Vagina (tissue), 2 donors: Measurements from ENCODE around the gene FUNDC1. TPM values are rescaled to one million over a fixed set of nuclear protein-coding genes. Genes with fewer than 3 reads are reported as not detected.

Experiments
- DNase-seq, 2 donors: peaks; one replicate each; pipeline ENCODE4 v3.0.0-alpha.2; 2017; ENCODE audit errors: extremely low spot score in 2 of 2
- H3K27ac ChIP-seq: fragments of 200-600 bp; sonication (generic); one replicate; pipeline ENCODE4 v1.5.1; 2019
- H3K27me3 ChIP-seq: fragments of 200-600 bp; sonication (generic); one replicate; pipeline ENCODE4 v1.5.1; 2019
- H3K36me3 ChIP-seq, 2 donors: fragments of 200-600 bp; sonication (generic); one replicate each; pipeline ENCODE4 v1.5.1; 2017 to 2019
- H3K4me1 ChIP-seq: fragments of 200-600 bp; sonication (generic); one replicate; pipeline ENCODE4 v1.5.1; 2019
- H3K4me3 ChIP-seq, 2 donors: fragments of 200-600 bp; sonication (generic); 1 replicate in 1 of 2; 2 replicates in 1 of 2; pipeline ENCODE4 v1.5.1; 2016 to 2019
- H3K9me3 ChIP-seq: fragments of 200-600 bp; sonication (generic); one replicate; pipeline ENCODE4 v1.5.1; 2019
- POLR2A ChIP-seq, 2 donors: fragments of 450-650 bp; IDR thresholded peaks; one replicate each; pipeline ENCODE4 v1.6.1; 2017; ENCODE audit warnings: antibody characterized with exemption in 2 of 2, mild to moderate bottlenecking in 2 of 2, moderate library complexity in 2 of 2
- POLR2AphosphoS5 ChIP-seq, 2 donors: sonication (generic); formaldehyde crosslinking; IDR thresholded peaks; one replicate each; pipeline ENCODE4 v1.9.0; 2017; ENCODE audit warnings: antibody characterized with exemption in 2 of 2, mild to moderate bottlenecking in 2 of 2, low read depth in 1 of 2; ENCODE audit not compliant: insufficient read depth in 1 of 2
- intact Hi-C: fragments of 100-400 bp; cut with DNase I; formaldehyde crosslinking; loops from one replicate; pipeline ENCODE4 v1.15.1; 2023
- total RNA-seq: library from RNA; depleted of rRNA; stranded (reverse); fragments of >200 nt; gene quantifications from one replicate; pipeline ENCODE4 v1.2.3, GENCODE V29; 2016
- TF ChIP-seq, protein P1 (sequence below), 3 experiments: fragments of 450-650 bp in 2 of 3; fragments of 200-600 bp in 1 of 3; sonication (generic) in 1 of 3; IDR thresholded peaks; one replicate each; pipeline ENCODE4 v1.5.1; 2017 to 2019; ENCODE audit warnings: antibody characterized with exemption in 3 of 3, mild to moderate bottlenecking in 2 of 3, moderate library complexity in 2 of 3

The FUNDC1 gene
- total RNA-seq, 1 donor from 2014 or later, result 12.0 TPM

DNA sequence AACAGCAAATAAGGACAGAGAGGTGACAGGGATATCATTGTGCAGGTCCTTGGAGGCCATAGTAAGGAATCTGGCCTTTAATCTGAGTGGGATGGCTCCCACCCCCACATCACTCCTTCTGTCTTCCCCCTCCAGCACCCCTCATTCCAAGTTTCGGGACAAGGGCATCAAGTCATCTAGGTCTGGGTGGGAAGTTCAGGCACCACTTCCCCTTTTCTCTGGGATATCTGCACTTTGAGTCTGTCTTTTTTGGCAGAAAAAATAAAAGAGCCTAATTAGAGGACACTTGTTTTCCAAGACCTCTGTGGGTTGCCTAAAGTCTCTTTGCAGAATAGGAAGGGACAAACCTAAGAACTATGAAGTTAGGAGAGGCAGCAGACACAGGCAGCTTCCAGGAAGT is 60.1 kb downstream of the FUNDC1 start:
- Histone ChIP-seq H3K4me3 (no peak overlapping the region), H3K9me3 (no peaks in the 10 kb centered on the region), H3K36me3 (no peaks in the 10 kb centered on the region), H3K27ac (no peak overlapping the region), H3K27me3 (no peaks in the 10 kb centered on the region), H3K4me1 (no peaks in the 10 kb centered on the region)
- DNase-seq, result no peak
- intact Hi-C loops, result no loop called here
- no peak for TF ChIP-seq POLR2AphosphoS5 (IDR thresholded peaks at IDR 0.05; ENCODE audit: insufficient read depth in 1 of 2, low read depth in 1 of 2)
- TF ChIP-seq, protein P1, sequence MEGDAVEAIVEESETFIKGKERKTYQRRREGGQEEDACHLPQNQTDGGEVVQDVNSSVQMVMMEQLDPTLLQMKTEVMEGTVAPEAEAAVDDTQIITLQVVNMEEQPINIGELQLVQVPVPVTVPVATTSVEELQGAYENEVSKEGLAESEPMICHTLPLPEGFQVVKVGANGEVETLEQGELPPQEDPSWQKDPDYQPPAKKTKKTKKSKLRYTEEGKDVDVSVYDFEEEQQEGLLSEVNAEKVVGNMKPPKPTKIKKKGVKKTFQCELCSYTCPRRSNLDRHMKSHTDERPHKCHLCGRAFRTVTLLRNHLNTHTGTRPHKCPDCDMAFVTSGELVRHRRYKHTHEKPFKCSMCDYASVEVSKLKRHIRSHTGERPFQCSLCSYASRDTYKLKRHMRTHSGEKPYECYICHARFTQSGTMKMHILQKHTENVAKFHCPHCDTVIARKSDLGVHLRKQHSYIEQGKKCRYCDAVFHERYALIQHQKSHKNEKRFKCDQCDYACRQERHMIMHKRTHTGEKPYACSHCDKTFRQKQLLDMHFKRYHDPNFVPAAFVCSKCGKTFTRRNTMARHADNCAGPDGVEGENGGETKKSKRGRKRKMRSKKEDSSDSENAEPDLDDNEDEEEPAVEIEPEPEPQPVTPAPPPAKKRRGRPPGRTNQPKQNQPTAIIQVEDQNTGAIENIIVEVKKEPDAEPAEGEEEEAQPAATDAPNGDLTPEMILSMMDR (IDR thresholded peaks at IDR 0.05), result no peak
- no peak for TF ChIP-seq POLR2A (IDR thresholded peaks at IDR 0.05)

DNA sequence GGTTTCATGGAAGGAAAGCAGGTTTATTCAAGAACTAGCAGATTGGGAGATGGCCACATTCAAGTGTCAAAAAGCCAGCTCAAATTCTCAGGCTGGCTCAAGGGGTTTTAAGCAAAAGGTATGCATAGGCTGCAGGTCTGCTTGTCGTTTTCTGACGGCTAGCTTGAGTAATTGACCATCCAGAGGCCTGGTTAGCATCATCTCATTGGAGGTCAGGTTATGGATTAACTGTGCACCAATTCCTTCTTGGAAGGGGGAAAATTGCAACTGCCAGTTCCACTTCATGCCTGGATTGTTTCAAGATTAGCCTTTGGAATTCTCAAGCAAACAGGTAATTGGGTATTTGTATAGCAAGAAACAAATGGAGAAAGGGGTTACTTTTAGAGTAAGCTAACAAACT is 62.1 kb downstream of the FUNDC1 start:
- Histone ChIP-seq H3K4me3 (no peak overlapping the region), H3K9me3 (no peaks in the 10 kb centered on the region), H3K27me3 (no peaks in the 10 kb centered on the region), H3K27ac (no peak overlapping the region), H3K36me3 (no peaks in the 10 kb centered on the region), H3K4me1 (no peaks in the 10 kb centered on the region)
- TF ChIP-seq, protein P1 (IDR thresholded peaks at IDR 0.05), result no peak
- no peak for TF ChIP-seq POLR2AphosphoS5 (IDR thresholded peaks at IDR 0.05; ENCODE audit: insufficient read depth in 1 of 2, low read depth in 1 of 2)
- TF ChIP-seq POLR2A (IDR thresholded peaks at IDR 0.05), result no peak
- intact Hi-C loops, result no loop called here
- no peak for DNase-seq

DNA sequence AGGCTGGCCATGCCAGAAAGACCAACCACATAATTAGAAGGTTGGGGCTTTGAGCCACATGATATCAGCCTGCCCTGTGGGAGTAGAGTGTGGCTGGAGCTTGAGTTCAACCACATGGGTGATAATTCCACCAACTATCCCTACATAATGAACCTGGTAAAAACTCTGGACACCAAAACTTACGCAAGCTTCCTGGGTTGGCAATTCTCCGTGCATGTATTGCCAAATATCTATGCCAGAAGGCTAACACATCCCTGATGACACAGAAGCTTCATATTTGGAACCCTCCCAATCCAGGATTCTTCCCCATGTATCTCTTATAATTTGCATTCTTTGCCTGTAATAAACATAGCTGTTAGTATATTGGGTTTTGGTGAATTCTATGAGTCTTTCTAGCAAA is 68.2 kb downstream of the FUNDC1 start:
- Histone ChIP-seq H3K36me3 (no peaks in the 10 kb centered on the region), H3K4me3 (no peak overlapping the region), H3K4me1 (no peaks in the 10 kb centered on the region), H3K27me3 (no peaks in the 10 kb centered on the region), H3K27ac (no peak overlapping the region), H3K9me3 (no peaks in the 10 kb centered on the region)
- no peak for DNase-seq
- intact Hi-C loops, result no loop called here
- TF ChIP-seq, protein P1 (IDR thresholded peaks at IDR 0.05), result no peak
- TF ChIP-seq POLR2A (IDR thresholded peaks at IDR 0.05), result no peak
- TF ChIP-seq POLR2AphosphoS5 (IDR thresholded peaks at IDR 0.05; ENCODE audit: insufficient read depth in 1 of 2, low read depth in 1 of 2), result no peak

Other genes with a start within 250 kb of the FUNDC1 start
- 3.2 TPM for gene EFHC2, start 199.2 kb downstream of the FUNDC1 start, total RNA-seq